Posterior cingulate gyrus (tissue), 11 donors: Measurements from ENCODE around the gene HEATR5A.

Experiments used
- DNase-seq, 10 donors: peaks; one replicate each; pipeline versions ENCODE4 v3.0.0 to v3.0.0-alpha.2; 2020 to 2021; ENCODE audit warnings: mixed read lengths in 3 of 10
- intact Hi-C: fragments of 100-400 bp; cut with DNase I; formaldehyde crosslinking; loops from one replicate; pipeline ENCODE4 v1.15.1; 2023

HEATR5A gene

DNA sequence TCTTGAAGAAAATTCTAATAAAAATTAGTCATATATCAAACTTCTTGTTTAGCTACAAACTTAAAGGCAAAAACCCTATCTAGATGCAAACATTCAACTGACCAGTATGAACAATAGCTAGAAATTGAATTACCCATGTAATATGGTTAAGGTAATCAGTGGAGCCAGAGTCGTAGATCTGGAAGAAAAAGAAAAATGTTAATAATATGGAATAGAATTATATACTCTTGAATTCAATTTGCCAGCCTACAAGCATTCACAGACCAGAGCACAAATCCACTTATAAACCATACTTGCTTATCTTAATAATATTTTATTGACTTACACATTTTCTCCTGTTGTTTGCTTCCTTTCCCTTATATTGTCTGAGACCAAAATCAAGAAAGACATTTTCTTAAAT, 7.7 kb upstream of the HEATR5A start:
- DNase-seq, result no peak
- intact Hi-C loops, result no loop called here

DNA sequence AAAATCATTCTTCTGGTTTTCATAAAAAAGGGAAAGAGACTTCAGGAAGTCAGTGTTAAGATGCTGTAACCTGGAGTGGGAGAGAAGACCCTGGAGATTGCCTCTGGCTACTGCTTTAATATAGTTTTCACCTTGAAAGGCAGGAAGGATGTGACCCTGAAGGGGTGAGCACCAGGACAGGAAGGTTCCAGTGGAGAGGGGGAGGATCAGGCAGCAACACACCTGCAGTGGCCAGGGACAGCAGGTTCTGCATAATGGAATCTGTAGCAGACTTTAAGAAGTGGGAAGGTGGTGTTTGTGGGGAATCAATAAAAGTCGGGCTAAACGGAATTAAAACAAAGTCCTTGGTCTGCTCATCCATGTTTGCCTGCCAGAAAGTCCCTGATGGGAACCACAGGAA, 6.3 kb upstream of the HEATR5A start:
- no peak for DNase-seq
- intact Hi-C loops, result no loop called here

DNA sequence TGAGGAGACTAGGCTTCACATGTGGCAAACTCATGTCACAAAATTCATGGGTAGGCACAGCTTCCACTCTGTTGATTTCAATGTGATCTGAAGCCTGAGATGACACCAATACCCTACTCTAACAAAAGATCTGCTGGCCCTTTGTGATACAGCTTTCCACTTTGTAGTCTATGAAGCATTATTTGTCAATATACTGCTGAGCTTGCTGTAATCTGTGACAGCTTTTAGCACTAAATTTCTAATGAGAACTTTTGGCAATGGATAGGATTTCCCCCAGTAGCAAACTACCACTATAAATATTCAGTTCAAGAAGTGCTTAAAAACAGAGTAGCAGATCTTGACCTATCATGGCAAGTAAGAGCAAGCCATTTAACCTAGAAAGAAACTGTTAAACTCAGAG, 5.6 kb upstream of the HEATR5A start:
- DNase-seq, result no peak
- intact Hi-C loops, result no loop called here

DNA sequence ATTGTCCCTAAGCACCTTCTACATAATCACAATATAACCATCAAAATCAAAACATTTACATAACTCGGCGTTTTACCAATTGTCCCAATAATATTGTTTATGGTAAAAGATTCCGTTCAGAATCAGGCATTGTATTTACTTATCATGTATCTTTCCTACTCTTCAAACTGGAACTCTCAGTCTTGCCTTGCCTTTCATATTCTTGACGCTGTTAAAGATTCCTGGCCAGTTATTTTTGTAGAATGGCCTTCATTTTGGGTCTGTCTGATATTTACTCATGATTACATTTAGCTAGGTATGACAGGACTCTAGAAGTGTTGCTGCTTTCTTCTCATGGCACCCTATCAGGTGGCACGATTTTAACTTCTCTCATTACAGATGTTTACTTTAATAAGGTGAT, 850 bp upstream of the HEATR5A start:
- DNase-seq, result no peak
- intact Hi-C loops, result loop anchor here (2.0 kb wide), 1 partner anchor 36 kb away; the partner anchor contains the start of gene DTD2

DNA sequence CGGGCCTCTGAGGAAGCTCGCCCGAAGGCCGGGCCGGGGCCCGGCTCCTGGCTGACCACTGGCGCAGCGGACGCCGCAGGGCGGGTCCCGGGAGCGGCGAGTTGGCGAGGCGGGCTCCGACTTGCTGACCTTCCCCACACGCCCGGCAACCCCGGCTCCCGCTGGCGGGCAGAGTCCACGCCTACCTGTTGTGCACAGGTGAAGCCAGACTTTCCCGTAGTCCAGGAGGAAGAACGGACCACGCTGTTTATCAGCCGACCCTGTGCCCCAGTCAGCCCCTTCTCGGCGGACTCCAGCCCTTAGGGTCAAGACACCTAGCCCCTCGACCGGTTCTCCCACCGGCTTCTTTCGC, 407 bp downstream of the HEATR5A start:
- peak in 8 of 10 donors; percentile 14 to 90 (median 37) for DNase-seq
- intact Hi-C loops, result loop anchor here (2.0 kb wide), 1 partner anchor 37 kb away; the partner anchor contains the start of gene DTD2

DNA sequence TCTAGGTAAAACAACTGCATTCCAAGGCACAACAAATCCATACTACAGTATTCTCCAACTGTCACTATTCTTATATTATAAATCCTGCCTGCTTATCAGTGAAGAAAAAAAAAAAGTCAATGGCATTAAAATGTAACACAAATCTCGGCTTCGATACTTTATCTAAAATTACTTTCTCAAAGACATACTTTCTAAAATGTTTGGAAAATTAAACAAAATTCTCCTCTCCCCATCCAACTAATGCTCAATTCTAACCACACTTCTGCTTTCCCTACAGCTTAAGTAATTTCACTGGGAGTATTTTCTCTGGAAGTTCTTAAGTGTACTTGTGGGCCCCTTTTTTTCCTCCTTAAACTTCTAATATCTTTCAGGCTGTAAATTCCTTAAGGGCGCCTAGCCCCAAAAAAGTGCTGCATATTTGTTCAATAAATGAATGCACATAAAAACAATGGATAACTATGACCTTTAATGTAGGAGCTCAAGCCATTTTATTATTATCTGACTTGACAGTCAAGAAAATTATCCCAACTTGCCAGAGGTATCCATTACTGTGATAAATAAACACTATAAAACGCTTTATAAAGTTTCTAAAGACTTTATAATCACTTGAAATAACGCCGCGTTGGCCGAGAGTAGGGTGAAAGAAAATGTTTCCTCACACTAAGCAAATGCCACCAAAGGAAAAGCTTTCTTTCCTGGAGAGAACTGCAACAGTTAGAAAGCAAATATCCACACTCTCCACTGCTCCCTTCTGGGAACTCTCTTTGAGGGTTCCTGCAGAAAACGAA, 977 bp downstream of the HEATR5A start:
- DNase-seq, result no peak
- intact Hi-C loops, result no loop called here

DNA sequence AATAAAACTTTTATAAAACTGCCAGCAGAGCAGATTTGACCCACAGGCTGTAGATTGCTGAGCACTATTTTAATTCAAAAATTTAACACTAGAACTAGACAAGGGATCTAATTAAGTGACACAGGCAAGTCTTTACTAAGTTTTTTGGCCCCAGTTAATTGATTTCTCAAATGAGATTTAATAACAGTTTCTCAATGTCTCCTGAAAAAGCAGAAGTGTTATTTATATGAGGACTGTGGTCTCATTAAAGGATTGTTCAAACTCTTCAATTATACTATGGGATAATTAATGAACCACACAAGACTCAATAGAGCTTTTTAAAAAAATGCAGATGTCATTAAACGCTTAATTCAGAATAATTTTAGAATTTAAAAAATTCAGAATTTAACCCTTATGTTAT, 1.9 kb downstream of the HEATR5A start:
- DNase-seq, result no peak
- intact Hi-C loops, result no loop called here

DNA sequence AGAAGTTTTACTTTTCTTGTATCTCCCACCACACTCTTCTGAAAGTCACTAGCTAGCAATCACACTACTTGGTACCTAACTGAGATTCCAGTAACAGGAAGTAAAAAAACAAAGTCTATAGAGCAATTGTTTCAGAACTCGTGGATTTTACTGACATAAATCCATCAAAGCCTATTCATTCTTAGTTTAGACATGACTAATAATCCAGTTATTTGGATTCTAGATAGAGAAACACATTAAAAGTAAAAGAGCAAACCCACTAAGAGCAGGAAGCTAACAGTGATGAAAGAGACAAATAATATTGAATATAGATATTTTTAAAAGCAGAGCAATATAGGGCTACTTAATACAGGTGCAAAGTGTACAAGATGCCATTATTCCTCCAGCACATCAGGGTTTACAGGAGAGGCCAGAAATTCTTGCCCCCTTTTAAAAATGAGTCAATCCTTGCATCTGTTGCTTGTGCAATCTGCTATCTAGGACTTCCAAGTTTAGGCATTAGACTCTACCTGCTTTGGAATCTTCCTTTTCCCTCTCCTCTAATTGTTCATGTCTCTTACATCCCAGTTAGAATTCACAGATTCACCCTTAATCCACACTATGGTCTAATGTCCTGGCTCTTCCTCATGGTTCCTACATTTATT, 6.0 kb downstream of the HEATR5A start:
- intact Hi-C loops, result no loop called here
- DNase-seq, result no peak

DNA sequence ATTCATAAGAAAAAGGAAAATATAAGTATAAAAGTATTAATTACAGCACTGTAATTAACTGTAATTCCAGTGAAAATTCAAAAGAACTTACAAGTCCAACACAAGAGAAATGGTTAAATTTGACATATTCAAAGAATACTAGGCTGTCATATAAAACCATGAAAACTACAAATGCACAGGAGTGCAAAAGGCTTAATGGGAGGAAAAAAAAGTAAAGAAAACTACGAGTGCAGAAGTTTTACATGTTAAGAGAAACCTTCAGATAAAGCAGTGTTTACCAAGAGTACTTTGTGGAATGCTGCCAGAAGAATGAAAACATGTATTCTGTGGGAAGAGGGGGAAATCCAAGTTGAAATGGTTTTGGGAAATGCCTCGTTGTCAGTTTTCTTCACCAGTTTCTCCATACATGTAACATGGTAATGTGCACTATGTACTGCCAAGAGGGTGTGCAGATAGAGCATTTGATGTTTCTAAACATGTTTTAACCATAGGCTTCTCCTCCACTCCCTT, 9.1 kb downstream of the HEATR5A start:
- DNase-seq, result no peak
- intact Hi-C loops, result no loop called here

DNA sequence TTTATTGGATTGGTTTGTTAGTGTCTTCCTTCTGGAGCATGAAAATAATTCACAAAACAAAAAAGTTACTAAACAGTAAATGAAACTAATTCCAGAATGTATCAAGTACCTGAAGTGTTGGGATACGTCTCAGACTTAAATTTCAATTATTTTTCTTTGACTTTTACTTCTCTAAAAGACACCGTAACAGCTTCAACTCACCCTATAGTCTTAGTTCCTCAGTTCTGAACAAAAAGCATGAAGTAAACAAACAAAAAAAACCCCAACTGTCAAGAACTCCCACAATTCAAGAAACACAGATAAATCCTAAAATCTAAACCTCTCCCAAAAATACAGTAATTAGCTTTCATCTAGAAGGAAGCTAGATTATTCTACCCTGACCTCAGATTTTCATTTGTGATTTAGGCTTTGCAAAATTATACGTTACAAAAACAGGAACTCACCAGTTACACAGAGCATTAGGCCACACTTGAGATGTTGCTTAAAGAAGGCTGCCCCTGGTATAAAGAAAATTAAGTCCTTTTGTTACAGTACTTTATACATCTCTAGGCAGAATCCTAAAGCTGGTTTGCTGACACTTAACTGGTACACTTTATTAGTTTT, 10.2 kb downstream of the HEATR5A start:
- DNase-seq, result no peak
- intact Hi-C loops, result no loop called here

DNA sequence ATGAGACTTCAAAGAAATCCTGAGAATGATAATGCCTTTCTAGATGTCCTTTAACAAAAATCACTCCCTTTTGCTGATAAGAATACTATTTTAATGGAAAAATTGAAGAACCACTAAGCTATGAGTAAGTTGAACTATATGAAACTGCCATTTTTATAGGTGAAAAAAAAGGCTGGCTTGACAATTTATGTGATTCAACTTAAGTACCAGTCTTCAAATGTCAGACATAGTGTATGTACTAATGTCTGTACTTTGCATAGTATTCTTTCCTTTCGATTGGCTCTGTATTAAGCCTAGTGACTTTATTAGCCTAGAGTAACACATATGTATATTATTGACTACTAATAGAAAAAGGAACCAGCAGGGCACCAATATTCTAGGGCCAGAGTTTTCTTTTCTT, 11.9 kb downstream of the HEATR5A start:
- intact Hi-C loops, result no loop called here
- no peak for DNase-seq

DNA sequence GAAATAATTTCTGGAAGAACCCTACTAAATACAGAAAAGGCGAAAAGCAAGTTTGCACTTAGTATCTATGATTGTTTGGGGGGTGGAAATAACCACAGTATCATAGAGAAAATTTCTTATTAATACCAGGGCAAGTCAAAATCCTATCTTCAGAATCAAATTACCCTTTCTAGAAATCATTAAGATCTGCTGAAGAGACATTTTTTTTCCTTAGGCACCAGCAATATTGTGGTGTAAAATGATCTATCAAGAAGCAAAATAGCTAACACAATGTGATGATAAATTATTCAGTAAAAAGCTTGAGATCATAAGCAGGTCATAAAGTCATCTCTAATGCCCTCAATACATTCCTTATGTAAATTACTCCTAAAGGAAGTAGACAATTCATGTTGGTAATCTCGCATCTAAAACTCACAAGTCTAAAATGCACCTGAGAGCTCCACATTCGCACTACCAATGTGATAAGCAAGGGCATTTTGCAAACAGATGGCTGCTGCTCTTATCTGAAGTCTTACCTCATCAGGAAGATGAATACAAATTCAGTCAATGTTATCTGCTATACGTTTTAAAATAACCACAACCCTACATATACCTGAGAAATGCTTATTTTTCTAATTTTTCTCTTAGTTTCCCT, 14.6 kb downstream of the HEATR5A start:
- intact Hi-C loops, result no loop called here
- no peak for DNase-seq

DNA sequence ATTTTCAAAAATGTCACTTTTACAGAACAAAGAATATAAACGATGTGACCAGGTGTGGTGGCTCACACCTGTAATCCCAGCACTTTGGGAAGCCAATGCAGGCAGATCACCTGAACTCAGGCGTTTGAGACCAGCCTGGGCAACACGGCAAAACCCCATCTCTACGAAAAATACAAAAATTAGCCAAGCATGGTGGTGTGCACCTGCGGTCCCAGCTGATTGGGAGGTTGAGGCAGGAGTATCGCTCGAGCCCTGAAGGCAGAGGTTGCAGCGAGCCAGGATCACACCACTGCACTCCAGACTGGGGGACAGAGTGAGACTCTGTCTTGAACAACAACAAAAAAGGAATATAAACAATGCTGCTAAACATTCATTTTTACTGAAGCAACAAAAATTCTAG, 15.2 kb downstream of the HEATR5A start:
- no peak for DNase-seq
- intact Hi-C loops, result no loop called here

DNA sequence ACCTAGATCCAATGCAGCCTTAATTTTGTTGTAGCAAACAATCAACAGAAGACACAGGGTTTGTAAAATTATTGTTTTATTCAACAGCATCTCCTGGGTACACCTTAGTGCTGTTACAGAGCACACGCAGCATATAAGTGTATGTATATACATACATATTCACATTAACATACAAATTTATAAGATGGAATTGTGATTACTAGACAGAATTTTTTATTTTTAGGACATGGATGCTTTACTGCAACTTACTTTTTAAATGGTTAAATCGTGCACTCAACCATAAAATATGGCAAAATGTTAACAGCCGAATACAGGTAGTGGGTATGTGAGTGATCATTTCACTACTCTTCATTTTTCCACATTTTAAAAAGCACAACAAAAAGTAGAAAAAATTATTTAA, 16.6 kb downstream of the HEATR5A start:
- no peak for DNase-seq
- intact Hi-C loops, result no loop called here

DNA sequence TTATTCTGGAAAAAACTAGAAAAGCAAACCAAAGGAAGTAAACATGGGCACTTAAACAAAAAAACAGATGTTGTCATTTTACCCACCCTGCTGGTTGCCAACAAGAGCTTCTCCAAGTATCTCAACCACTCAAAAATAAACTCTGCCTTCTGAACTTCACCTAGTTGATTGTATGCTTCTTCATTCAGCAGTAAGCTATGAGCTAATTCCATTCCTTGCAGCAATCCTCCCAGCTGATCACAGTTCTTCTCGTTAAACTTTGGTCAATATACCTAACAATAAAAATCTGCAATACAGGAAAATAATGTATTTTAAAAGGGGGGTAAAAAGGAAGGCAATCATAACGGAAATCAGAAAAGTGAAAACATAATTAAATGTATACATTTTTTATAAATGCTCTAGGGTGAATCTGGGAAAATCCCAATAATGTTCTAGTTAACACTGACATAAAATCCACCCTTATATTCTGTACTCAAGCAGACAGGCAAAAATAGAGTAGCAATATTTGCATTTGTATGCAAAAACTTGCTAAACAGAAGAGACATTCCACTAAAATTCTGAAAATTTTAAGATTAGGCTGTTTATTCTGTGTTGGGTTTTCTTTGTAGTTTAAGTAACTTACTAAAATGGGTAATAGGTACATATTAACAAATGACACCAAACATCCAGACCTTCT, 17.4 kb downstream of the HEATR5A start:
- no peak for DNase-seq
- intact Hi-C loops, result no loop called here

DNA sequence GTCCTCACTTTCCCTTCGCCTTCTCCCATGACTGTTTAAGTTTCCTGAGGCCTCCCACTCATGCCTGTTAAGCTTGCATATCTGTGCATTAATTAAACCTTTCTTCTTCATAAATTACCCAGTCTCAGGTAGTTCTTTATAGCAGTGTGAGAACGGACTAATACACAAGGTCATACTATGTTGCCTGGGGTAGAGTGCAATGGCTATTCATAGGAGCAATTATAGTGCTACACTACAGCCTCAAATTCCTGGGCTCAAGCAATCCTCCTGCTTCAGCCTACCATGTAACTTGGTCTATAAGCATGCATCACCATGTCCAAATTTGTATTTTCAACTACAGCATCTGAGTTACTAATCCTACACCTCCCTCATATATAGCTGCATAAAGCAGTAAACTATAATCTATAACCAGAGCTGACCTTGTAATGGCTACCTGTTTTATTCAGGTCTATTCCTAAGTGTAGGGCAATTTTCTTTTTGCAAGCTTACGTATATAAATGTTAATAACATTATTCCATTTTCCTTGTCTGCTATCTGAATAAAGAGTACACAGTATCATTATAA, 18.9 kb downstream of the HEATR5A start:
- intact Hi-C loops, result no loop called here
- no peak for DNase-seq

DNA sequence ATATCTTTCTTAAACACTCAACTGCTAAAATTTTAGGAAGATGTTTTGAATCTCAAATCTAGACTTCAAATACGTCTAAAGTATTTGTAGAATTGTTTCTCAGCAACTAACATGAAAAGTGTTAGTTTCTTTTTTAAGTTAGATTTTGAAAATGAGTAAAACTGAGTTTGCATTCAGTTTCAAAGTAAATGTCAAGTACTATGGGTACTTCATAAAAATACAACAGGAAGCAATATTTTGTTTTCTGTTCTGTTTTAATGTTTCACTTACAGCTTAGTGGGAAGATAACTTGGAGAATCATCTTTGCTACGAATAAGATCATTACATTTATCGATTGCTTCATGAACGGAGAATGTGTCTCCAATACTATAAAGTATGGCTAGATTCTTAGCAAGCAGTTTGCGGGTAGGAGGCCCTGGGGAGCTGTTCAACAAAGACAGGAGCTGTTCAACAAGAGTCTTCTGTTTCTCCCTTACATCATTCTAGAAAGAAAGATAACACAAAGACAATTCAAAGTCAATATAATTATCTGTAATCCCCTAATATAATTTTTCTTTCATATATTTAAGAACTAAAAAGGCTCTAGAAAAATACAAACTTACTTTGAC, 20.2 kb downstream of the HEATR5A start:
- intact Hi-C loops, result no loop called here
- DNase-seq, result no peak

DNA sequence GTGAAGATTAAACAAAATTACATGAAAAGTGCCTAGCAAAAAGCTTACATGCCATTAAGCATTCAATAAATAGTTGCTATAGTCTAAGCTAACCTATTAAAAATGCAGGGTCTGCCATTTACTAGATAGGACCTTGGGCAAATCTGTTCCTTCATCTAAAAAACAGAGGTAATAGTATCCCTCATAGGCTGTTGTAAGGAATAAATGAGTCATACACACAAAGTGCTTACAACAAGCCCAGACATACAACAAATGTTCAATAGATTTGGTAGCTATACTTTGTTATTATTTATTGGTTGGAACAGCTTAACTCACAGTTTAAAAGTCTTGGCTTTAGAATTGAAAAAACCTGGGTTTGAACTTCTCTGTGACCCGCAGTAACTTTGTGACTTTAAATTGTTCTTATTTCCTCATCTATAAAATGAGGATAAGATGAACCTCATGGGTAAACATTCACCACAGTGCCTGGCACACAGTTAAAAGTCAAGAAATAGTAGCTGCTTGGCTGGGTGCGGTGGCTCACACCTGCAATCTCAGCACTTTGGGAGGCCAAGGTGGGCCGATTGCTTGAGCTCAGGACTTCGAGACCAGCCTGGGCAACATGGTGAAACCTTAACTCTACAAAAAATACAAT, 24.7 kb downstream of the HEATR5A start:
- intact Hi-C loops, result no loop called here
- no peak for DNase-seq

DNA sequence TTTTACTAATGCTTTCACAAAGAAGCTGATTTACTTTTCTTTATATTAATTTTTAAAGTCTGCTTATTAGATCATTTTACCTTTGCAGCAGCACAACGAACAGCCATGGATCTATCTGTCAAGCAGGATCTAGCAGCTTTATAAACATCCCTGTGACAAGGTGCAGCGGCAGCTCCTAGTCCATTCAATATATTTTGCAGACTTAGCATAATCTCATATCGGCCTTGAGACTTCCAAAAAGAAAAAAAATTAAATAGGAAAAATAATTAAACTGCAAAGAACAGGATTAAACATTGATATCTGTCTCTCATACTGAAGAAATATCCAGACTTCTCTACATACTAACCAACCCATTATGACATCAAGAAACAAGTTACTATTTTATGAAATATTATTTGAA, 25.2 kb downstream of the HEATR5A start:
- intact Hi-C loops, result no loop called here
- DNase-seq, result no peak
